Keratinocyte (primary cell): ENCODE data around the gene MYOM1. TPM values are rescaled to one million over a fixed set of nuclear protein-coding genes. Genes with fewer than 3 reads are reported as not detected.

Experiments used
- DNase-seq: peaks from one replicate; pipeline ENCODE4 v3.0.0-alpha.2; 2011; ENCODE audit warnings: low read depth, missing footprints, low spot score
- FAIRE-seq: peaks from 2 replicates; lab custom pipeline; 2011; peaks lifted over from hg19 to GRCh38; lab: Jason Lieb, UNC
- H2AFZ ChIP-seq: 2 replicates; pipeline ENCODE4 v1.6.0; 2012; ENCODE audit warnings: low read length, control low read depth, inconsistent platforms; ENCODE audit not compliant: control insufficient read depth
- H3K27ac ChIP-seq: 2 replicates; pipeline ENCODE4 v1.5.1; 2011; ENCODE audit warnings: low read length; ENCODE audit not compliant: control insufficient read depth, insufficient read depth
- H3K27me3 ChIP-seq: 3 replicates; pipeline ENCODE4 v1.6.0; 2011; ENCODE audit warnings: low read length; ENCODE audit not compliant: control insufficient read depth, insufficient read depth; ENCODE audit errors: extremely low read depth
- H3K36me3 ChIP-seq, 2 experiments: 2 replicates in 1 of 2; 3 replicates in 1 of 2; pipeline ENCODE4 v1.5.1; 2011; ENCODE audit warnings: low read length in 2 of 2, mild to moderate bottlenecking in 1 of 2; ENCODE audit not compliant: control insufficient read depth in 2 of 2, insufficient read depth in 2 of 2; ENCODE audit errors: extremely low read depth in 1 of 2
- H3K4me1 ChIP-seq: 3 replicates; pipeline ENCODE4 v1.5.1; 2011; ENCODE audit warnings: low read length; ENCODE audit not compliant: control insufficient read depth, insufficient read depth; ENCODE audit errors: extremely low read depth
- H3K4me2 ChIP-seq: 3 replicates; pipeline ENCODE4 v1.6.0; 2011; ENCODE audit warnings: low read depth, low read length; ENCODE audit not compliant: control insufficient read depth, insufficient read depth; ENCODE audit errors: extremely low read depth
- H3K4me3 ChIP-seq, 3 experiments: fragments of 200-600 bp in 1 of 3; sonication (generic) in 1 of 3; 2 replicates in 2 of 3; 3 replicates in 1 of 3; pipeline ENCODE4 v1.5.1; 2011 to 2016; ENCODE audit warnings: low read length in 3 of 3, mild to moderate bottlenecking in 3 of 3, control low read depth in 2 of 3, inconsistent platforms in 1 of 3, low read depth in 1 of 3, mixed read lengths in 1 of 3, mixed run types in 1 of 3, moderate library complexity in 1 of 3; ENCODE audit not compliant: control insufficient read depth in 2 of 3, insufficient read depth in 2 of 3; ENCODE audit errors: extremely low read depth in 1 of 3
- H3K79me2 ChIP-seq: 2 replicates; pipeline ENCODE4 v1.6.0; 2012; ENCODE audit warnings: low read length; ENCODE audit not compliant: control insufficient read depth, insufficient read depth
- H3K9ac ChIP-seq: 3 replicates; pipeline ENCODE4 v1.6.0; 2011; ENCODE audit warnings: low read length; ENCODE audit not compliant: control insufficient read depth, insufficient read depth; ENCODE audit errors: extremely low read depth
- H3K9me1 ChIP-seq: 3 replicates; pipeline ENCODE4 v1.6.0; 2011; ENCODE audit warnings: low read length; ENCODE audit not compliant: control insufficient read depth, insufficient read depth; ENCODE audit errors: extremely low read depth
- H3K9me3 ChIP-seq: 2 replicates; pipeline ENCODE4 v1.5.1; 2012; ENCODE audit warnings: low read depth, low read length; ENCODE audit not compliant: control insufficient read depth
- H4K20me1 ChIP-seq: 3 replicates; pipeline ENCODE4 v1.6.0; 2011; ENCODE audit warnings: low read length; ENCODE audit not compliant: control insufficient read depth, insufficient read depth; ENCODE audit errors: extremely low read depth
- EZH2 ChIP-seq: IDR thresholded peaks from one replicate; pipeline ENCODE4 v1.6.1; 2012; ENCODE audit warnings: inconsistent platforms, mild to moderate bottlenecking, low read length, moderate library complexity
- dilution Hi-C: fragments of 300-500 bp; cut with MboI; formaldehyde crosslinking; loops from one replicate; pipeline ENCODE4 v1.7.0; 2020; ENCODE audit warnings: low sequenced_read_pairs; ENCODE audit not compliant: extremely low pct_ligation_motif_present
- polyA plus RNA-seq, 5 experiments: library from polyadenylated mRNA; depleted of rRNA in 3 of 5; stranded (reverse) in 3 of 5; stranded (forward) in 1 of 5; unstranded in 1 of 5; fragments of >200 nt; gene quantifications; 1 replicate in 1 of 5; 2 replicates in 3 of 5; 3 replicates in 1 of 5; pipeline versions ENCODE4 v1.2.1 to v1.2.3, GENCODE V29; 2011 to 2012; ENCODE audit warnings: missing spikeins in 2 of 5, low read depth in 1 of 5, low replicate concordance in 1 of 5
- TF ChIP-seq, protein P1 (sequence below), 3 experiments: IDR thresholded peaks in 1 of 3; conservative IDR thresholded peaks in 1 of 3; optimal IDR thresholded peaks in 1 of 3; 2 replicates in 2 of 3; 3 replicates in 1 of 3; pipeline versions ENCODE3 to v1.5.1; 2011; ENCODE audit warnings: low read length in 3 of 3, mild to moderate bottlenecking in 3 of 3, moderate library complexity in 2 of 3, control low read depth in 1 of 3, inconsistent platforms in 1 of 3; ENCODE audit not compliant: insufficient read depth in 2 of 3; ENCODE audit errors: extremely low read depth in 1 of 3

The MYOM1 gene
- polyA plus RNA-seq, 1 donor (not counting 4 experiments of a cell fraction or from before 2014, with no cell fraction given): 0.03 TPM

DNA sequence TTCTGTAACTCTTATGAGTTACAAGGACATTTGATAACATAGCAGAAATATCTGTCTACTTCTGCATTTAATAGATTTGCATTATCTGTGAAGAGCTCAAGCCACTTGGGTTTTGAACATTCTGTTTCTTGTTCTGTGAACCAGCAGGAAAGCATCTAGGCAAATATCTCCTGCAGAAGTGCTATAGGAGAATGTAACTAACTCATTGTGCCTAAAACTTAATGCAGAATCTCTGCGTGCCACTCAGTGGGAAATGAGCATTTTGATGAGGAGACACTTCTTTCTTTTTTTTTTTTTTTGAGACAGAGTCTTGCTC, 63.5 kb downstream of the MYOM1 start:
- dilution Hi-C loops: no loop called here
- Histone ChIP-seq H3K4me1 (no peaks in the 10 kb centered on the region), H2AFZ (no peak overlapping the region), H4K20me1 (no peaks in the 10 kb centered on the region), H3K36me3 (no peaks in the 10 kb centered on the region), H3K9ac (no peak overlapping the region), H3K9me3 (no peaks in the 10 kb centered on the region), H3K4me2 (no peak overlapping the region), H3K27me3 (no peaks in the 10 kb centered on the region), H3K79me2 (no peaks in the 10 kb centered on the region), H3K4me3 (no peak overlapping the region), H3K9me1 (no peaks in the 10 kb centered on the region), H3K27ac (no peak overlapping the region)
- FAIRE-seq (no peak), DNase-seq (no peak)
- TF ChIP-seq EZH2: no peak
- TF ChIP-seq, protein P1, sequence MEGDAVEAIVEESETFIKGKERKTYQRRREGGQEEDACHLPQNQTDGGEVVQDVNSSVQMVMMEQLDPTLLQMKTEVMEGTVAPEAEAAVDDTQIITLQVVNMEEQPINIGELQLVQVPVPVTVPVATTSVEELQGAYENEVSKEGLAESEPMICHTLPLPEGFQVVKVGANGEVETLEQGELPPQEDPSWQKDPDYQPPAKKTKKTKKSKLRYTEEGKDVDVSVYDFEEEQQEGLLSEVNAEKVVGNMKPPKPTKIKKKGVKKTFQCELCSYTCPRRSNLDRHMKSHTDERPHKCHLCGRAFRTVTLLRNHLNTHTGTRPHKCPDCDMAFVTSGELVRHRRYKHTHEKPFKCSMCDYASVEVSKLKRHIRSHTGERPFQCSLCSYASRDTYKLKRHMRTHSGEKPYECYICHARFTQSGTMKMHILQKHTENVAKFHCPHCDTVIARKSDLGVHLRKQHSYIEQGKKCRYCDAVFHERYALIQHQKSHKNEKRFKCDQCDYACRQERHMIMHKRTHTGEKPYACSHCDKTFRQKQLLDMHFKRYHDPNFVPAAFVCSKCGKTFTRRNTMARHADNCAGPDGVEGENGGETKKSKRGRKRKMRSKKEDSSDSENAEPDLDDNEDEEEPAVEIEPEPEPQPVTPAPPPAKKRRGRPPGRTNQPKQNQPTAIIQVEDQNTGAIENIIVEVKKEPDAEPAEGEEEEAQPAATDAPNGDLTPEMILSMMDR (optimal IDR thresholded peaks at IDR 0.05 in 1 of 3, IDR thresholded peaks at IDR 0.05 in 1 of 3, conservative IDR thresholded peaks at IDR 0.05 in 1 of 3; ENCODE audit: extremely low read depth in 1 of 3, insufficient read depth in 2 of 3, low read length in 3 of 3): no peak

DNA sequence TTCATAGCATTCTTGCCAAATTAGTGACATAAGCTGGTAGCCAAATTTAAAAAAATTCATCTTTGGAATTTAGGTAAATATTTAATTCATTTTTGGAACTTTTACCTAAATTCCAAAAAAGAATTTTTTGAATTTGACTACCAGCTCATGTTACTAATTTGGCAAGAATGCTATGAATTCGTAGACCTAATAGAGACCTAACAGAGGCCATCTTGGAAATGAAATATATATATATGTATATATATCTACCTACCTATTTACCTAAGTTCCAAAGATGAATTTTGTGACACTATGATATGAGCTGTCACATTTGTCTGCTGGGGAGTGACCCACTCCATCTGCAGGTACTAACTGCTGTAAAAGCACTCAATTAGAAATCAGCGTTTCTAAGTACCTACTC, 65.6 kb downstream of the MYOM1 start:
- H3K9ac ChIP-seq: no peak overlapping the region
- no peak for DNase-seq
- no peaks in the 10 kb centered on the region for H3K36me3 ChIP-seq
- H3K27me3 ChIP-seq: no peaks in the 10 kb centered on the region
- dilution Hi-C loops: no loop called here
- H3K79me2 ChIP-seq: no peaks in the 10 kb centered on the region
- no peak for FAIRE-seq
- H3K27ac ChIP-seq: no peak overlapping the region
- TF ChIP-seq, protein P1 (optimal IDR thresholded peaks at IDR 0.05 in 1 of 3, IDR thresholded peaks at IDR 0.05 in 1 of 3, conservative IDR thresholded peaks at IDR 0.05 in 1 of 3; ENCODE audit: extremely low read depth in 1 of 3, insufficient read depth in 2 of 3, low read length in 3 of 3): no peak
- no peak for TF ChIP-seq EZH2
- H3K4me2 ChIP-seq: no peak overlapping the region
- H2AFZ ChIP-seq: no peak overlapping the region
- no peaks in the 10 kb centered on the region for H4K20me1 ChIP-seq
- H3K4me1 ChIP-seq: no peaks in the 10 kb centered on the region
- no peak overlapping the region for H3K4me3 ChIP-seq
- no peaks in the 10 kb centered on the region for H3K9me3 ChIP-seq
- H3K9me1 ChIP-seq: no peaks in the 10 kb centered on the region
